HuH-7.5 (cell line): ENCODE data around the gene C1QTNF8.

Experiments
- DNase-seq: peaks from one replicate; pipeline ENCODE4 v3.0.0; 2011; ENCODE audit warnings: low spot score

The C1QTNF8 gene

GRCh38 chr16:1077877-1078578, 18.0 kb downstream of the C1QTNF8 start:
- DNase-seq, result no peak

- DNase-seq, result no peak
Observed at GRCh38 chr16:1076801-1077576, 19.1 kb downstream of the C1QTNF8 start.

GRCh38 chr16:1075546-1075945, 20.5 kb downstream of the C1QTNF8 start:
- DNase-seq, result no peak

- no peak for DNase-seq
Observed at GRCh38 chr16:1074379-1074649, 21.7 kb downstream of the C1QTNF8 start.

GRCh38 chr16:1073566-1074378, 22.3 kb downstream of the C1QTNF8 start:
- DNase-seq, result no peak

GRCh38 chr16:1073262-1073558, 22.8 kb downstream of the C1QTNF8 start:
- DNase-seq, result no peak

- no peak for DNase-seq
Observed at GRCh38 chr16:1072526-1073261, 23.4 kb downstream of the C1QTNF8 start, which contains the start of gene SSTR5. TSS of gene SSTR5 (plus strand) at chr16:1072747. CDS start at chr16:1078869, 6,122 bp downstream.

- no peak for DNase-seq
Observed at GRCh38 chr16:1071561-1072225, 24.4 kb downstream of the C1QTNF8 start.

- DNase-seq, result no peak
Observed at GRCh38 chr16:1070864-1071408, 25.1 kb downstream of the C1QTNF8 start.

- no peak for DNase-seq
Observed at GRCh38 chr16:1070084-1070863, 25.8 kb downstream of the C1QTNF8 start.

GRCh38 chr16:1069154-1069553, 26.9 kb downstream of the C1QTNF8 start:
- no peak for DNase-seq

- no peak for DNase-seq
Observed at GRCh38 chr16:1068451-1068850, 27.6 kb downstream of the C1QTNF8 start.

- no peak for DNase-seq
Observed at GRCh38 chr16:1067629-1068028, 28.4 kb downstream of the C1QTNF8 start.

- no peak for DNase-seq
Observed at GRCh38 chr16:1066584-1067172, 29.4 kb downstream of the C1QTNF8 start.

GRCh38 chr16:1065469-1066128, 30.4 kb downstream of the C1QTNF8 start:
- DNase-seq, result no peak

- DNase-seq, result no peak
Observed at GRCh38 chr16:1063728-1064127, 32.3 kb downstream of the C1QTNF8 start.

GRCh38 chr16:1062895-1063294, 33.1 kb downstream of the C1QTNF8 start:
- DNase-seq, result no peak

GRCh38 chr16:1061769-1062505, 34.1 kb downstream of the C1QTNF8 start:
- no peak for DNase-seq
